SJSA1 (cell line): ENCODE data around the gene TRPC1. TPM values are rescaled to one million over a fixed set of nuclear protein-coding genes. Genes with fewer than 3 reads are reported as not detected.
"Not testable (repeated sequence)": the region's sequence is repeated elsewhere in the genome, so short reads cannot be mapped to it uniquely, and the experiment has no call there.

Experiments used
- DNase-seq, 2 experiments: peaks; one replicate each; pipeline ENCODE4 v3.0.0-alpha.2; 2015 to 2020; ENCODE audit warnings: low spot score in 2 of 2, low read depth in 1 of 2
- H3K27ac ChIP-seq: fragments of 250-450 bp; sonication (Bioruptor Pico); 2 replicates; pipeline ENCODE4 v1.5.1; 2020; ENCODE audit warnings: mild to moderate bottlenecking, moderate library complexity
- H3K27me3 ChIP-seq: fragments of 250-450 bp; sonication (Bioruptor Pico); replicated peaks from 2 replicates; pipeline ENCODE4 v1.5.1; 2020; ENCODE audit warnings: mild to moderate bottlenecking, moderate library complexity
- H3K36me3 ChIP-seq: fragments of 250-450 bp; sonication (Bioruptor Pico); 2 replicates; pipeline ENCODE4 v1.5.1; 2020; ENCODE audit warnings: mild to moderate bottlenecking
- H3K4me1 ChIP-seq: fragments of 250-450 bp; sonication (Bioruptor Pico); replicated peaks from 2 replicates; pipeline ENCODE4 v1.6.1; 2021; ENCODE audit warnings: mild to moderate bottlenecking
- H3K4me3 ChIP-seq: fragments of 250-450 bp; sonication (Bioruptor Pico); 2 replicates; pipeline ENCODE4 v1.5.1; 2020; ENCODE audit warnings: mild to moderate bottlenecking
- H3K9me3 ChIP-seq: fragments of 250-450 bp; sonication (Bioruptor Pico); replicated peaks from 2 replicates; pipeline ENCODE4 v1.5.1; 2020; ENCODE audit warnings: mild to moderate bottlenecking
- total RNA-seq: library from RNA; depleted of rRNA; stranded (reverse); fragments of >200 nt; shearing (Covaris generic); gene quantifications from 2 replicates; pipeline ENCODE4 v1.2.3, GENCODE V29; 2014; rRNA removed

Gene TRPC1
- 1.9 and 11.7 TPM in 2 replicates for total RNA-seq

DNA sequence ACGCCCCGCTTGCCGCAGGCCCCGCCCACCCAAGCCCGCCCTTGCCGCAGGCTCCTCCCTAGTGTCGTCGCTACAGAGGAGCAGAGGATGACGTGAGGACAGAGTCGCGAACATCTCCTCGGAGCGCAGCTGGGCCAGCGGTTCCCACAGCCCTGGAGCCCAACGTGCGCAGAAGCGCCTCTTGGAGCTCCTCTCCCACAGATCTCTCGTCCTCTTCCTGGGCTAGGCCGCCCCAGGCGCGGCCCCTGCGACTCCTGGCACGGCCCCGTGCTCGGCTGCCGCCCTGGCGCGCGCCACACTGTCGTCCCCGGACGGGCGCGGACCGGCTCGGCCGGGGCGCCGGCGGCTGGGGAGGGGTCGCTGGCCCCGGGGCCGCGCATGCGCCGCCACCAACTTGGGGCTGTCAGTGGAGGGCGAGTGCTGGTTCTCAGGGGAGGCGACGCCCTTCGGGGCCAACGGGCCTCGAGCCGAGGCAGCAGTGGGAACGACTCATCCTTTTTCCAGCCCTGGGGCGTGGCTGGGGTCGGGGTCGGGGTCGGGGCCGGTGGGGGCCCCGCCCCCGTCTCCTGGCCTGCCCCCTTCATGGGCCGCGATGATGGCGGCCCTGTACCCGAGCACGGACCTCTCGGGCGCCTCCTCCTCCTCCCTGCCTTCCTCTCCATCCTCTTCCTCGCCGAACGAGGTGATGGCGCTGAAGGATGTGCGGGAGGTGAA lies at the start of gene TRPC1:
Gene TRPC1, plus strand, starts transcription at position 67 of the 714 bp plus-strand sequence. Its CDS starts 526 bp downstream, at position 593.
- H3K4me3 ChIP-seq: peak within 1 kb of the TSS; percentile 98
- H3K4me1 ChIP-seq: no peaks in the 10 kb centered on the region; the same call in 1 of the 2 replicates
- peak; percentile 71 to 77 for DNase-seq
- H3K36me3 ChIP-seq: peaks cover 3% of the 10 kb centered on the region; the same call in 1 of the 2 replicates
- H3K9me3 ChIP-seq: no peaks in the 10 kb centered on the region; the same call in 1 of the 2 replicates
- peak within 1 kb of the TSS; percentile 93 for H3K27ac ChIP-seq
- no peaks in the 10 kb centered on the region for H3K27me3 ChIP-seq

DNA sequence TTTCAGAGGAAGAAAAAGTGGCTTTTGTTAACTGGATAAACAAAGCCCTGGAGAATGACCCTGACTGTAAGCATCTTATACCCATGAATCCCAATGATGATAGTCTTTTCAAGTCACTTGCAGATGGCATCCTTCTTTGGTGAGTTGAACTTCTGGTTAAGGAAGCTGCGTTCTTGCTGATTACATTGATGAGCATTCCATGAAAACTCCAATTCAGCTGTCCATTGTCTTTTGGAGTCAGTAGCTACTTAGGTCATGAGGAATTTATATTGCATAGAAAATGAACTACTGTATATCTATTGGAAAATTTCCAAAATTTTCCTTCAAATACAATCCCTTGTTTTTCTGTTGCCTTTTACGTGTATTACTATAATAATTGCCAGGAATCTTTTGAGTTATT lies 47.7 kb upstream of the TRPC1 start:
- no peaks in the 10 kb centered on the region for H3K36me3 ChIP-seq
- H3K4me3 ChIP-seq: no peak overlapping the region
- DNase-seq: no peak

DNA sequence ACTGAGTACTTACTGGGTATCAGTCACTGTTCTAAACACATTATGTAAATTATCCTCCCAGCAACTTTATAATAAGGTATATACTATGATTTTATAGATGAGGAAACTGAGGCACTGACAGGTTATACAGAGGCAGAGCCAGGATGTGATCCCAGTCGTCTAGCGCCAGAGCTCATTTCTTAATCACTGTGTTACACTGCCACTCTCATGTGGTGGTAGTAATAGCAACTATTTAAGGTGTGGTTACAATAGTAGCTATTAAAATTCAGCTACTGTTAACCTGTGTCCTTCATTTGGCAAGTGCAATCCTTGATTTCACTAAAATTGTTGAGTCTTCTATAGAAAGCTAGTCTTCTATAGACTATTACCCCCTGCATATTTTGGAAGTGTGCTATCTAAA lies 43.1 kb upstream of the TRPC1 start:
- Histone ChIP-seq H3K27ac (no peak overlapping the region), H3K9me3 (no peaks in the 10 kb centered on the region), H3K27me3 (no peaks in the 10 kb centered on the region), H3K4me1 (no peaks in the 10 kb centered on the region), H3K36me3 (no peaks in the 10 kb centered on the region), H3K4me3 (no peak overlapping the region)
- DNase-seq: no peak

More for the DNA sequence above, 47.7 kb upstream of the TRPC1 start:
- H3K27ac ChIP-seq: no peak overlapping the region
- H3K27me3 ChIP-seq: no peaks in the 10 kb centered on the region
- no peaks in the 10 kb centered on the region for H3K4me1 ChIP-seq
- H3K9me3 ChIP-seq: no peaks in the 10 kb centered on the region

DNA sequence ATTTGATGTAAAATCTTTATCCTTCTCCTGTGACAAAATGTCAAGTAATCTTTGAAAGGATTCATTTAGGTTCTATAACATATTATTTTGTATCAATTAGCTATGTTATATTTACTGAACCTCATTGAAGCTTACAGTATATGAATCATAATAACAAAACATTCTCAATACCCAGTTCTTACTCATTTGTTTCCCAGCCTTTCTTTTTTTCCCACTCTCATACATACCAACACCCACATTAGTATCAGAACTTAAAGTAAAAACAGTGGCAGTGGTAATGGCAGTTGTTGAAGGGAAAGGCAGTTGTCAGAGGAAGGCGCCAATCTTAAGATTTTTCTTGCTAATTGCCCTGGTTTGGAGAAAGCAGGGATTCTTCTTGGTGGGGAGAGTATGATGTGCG lies 33.2 kb upstream of the TRPC1 start:
- Histone ChIP-seq H3K4me1 (no peaks in the 10 kb centered on the region), H3K9me3 (no peaks in the 10 kb centered on the region), H3K36me3 (no peaks in the 10 kb centered on the region), H3K27ac (no peak overlapping the region), H3K4me3 (no peak overlapping the region), H3K27me3 (no peaks in the 10 kb centered on the region)
- no peak for DNase-seq

DNA sequence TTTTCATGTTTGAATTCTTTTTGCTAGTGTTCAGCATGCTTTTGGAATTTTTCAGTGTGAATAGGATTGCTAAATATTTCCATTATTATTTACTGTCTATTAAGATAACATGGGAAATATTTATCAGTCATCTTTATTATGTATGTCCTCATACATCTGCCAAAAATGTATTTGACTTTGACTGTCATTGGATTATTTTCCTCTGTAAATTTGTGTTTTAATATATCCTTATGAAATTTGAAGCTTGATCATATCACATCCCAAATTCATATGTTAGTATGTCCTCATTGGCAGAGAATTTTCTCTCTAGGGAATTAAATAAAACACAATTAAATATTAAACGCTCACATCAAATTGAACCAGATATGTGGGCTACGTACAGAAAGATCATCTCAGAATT lies 32.3 kb upstream of the TRPC1 start:
- DNase-seq: no peak
- no peaks in the 10 kb centered on the region for H3K36me3 ChIP-seq
- no peaks in the 10 kb centered on the region for H3K4me1 ChIP-seq
- no peak overlapping the region for H3K4me3 ChIP-seq
- no peaks in the 10 kb centered on the region for H3K9me3 ChIP-seq
- no peaks in the 10 kb centered on the region for H3K27me3 ChIP-seq
- H3K27ac ChIP-seq: no peak overlapping the region

DNA sequence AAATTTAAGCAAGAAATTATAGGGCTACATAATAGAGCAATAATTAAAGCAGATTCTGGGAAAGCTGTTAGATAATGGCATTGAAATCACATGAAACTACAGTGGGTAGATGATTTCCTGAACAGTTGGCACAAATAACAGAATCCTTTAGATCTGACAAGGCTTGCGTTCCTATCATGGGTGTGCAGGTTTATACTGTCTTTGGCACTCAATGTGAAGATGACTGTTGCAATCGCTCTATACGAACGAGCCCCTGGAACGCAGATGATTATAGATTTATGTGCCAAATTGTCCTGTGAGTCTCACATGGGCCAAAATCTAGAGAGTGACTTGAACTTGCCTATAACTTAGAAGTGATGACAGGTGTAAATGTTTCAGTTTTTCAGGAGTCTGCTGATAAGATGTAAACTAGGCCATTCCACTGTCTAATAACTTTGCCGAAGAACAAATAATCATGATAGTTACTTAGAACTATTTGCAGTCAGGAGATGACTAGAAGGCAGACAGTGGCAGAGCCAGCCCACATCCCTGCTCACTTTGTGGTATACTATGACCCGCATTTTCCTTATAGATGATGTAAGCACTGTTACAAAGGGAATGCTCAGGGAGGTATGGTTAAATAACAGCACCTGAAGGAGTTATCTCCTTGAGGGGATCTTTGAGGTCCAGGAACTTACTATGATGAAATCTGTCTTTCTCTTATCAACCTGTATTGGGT lies 30.5 kb upstream of the TRPC1 start:
- no peak for DNase-seq
- H3K9me3 ChIP-seq: no peaks in the 10 kb centered on the region
- no peaks in the 10 kb centered on the region for H3K27me3 ChIP-seq
- no peaks in the 10 kb centered on the region for H3K36me3 ChIP-seq
- H3K27ac ChIP-seq: no peak overlapping the region
- H3K4me1 ChIP-seq: no peaks in the 10 kb centered on the region
- H3K4me3 ChIP-seq: no peak overlapping the region

DNA sequence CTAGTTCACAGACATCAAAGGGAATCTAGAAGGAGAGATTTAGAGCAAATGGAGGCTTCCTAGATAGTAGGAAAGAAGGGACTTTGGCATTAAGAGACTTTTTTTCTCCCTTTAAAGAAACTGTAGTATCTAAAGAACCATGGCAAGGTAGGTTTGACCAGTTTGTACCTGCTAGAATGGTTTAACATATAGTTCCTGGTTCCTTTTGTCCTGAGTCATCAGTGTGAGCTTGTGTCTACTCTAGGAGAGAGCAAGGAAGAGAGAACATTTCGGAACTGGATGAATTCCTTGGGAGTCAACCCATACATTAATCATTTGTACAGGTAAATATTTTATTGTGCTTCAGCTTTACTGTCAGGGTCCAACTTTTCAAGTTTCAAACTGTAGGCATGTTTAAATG lies 29.6 kb upstream of the TRPC1 start:
- no peak overlapping the region for H3K4me3 ChIP-seq
- no peaks in the 10 kb centered on the region for H3K9me3 ChIP-seq
- H3K27ac ChIP-seq: no peak overlapping the region
- H3K27me3 ChIP-seq: no peaks in the 10 kb centered on the region
- no peaks in the 10 kb centered on the region for H3K36me3 ChIP-seq
- DNase-seq: no peak
- no peaks in the 10 kb centered on the region for H3K4me1 ChIP-seq

DNA sequence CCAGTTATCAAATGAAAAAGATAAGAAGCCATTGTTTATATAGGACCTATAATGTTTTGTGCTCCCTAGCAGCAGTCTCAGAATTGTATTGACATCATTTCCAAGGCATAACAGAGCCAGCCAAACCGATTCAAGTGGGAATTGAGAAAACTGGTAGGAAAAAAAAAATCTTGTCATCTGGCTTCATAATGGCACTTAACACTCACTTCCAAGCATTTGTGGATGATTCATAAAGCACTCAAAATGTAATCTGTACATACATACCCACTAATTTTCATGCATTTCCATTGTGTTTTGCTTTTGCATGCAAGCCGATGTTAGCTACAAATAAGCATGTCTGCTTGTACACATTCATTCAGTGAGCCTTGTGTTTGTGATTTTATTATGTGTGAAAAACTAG lies 18.6 kb upstream of the TRPC1 start:
- H3K4me1 ChIP-seq: no peaks in the 10 kb centered on the region
- H3K27me3 ChIP-seq: no peaks in the 10 kb centered on the region
- no peak for DNase-seq
- H3K27ac ChIP-seq: no peak overlapping the region
- H3K9me3 ChIP-seq: no peaks in the 10 kb centered on the region
- no peak overlapping the region for H3K4me3 ChIP-seq
- no peaks in the 10 kb centered on the region for H3K36me3 ChIP-seq

DNA sequence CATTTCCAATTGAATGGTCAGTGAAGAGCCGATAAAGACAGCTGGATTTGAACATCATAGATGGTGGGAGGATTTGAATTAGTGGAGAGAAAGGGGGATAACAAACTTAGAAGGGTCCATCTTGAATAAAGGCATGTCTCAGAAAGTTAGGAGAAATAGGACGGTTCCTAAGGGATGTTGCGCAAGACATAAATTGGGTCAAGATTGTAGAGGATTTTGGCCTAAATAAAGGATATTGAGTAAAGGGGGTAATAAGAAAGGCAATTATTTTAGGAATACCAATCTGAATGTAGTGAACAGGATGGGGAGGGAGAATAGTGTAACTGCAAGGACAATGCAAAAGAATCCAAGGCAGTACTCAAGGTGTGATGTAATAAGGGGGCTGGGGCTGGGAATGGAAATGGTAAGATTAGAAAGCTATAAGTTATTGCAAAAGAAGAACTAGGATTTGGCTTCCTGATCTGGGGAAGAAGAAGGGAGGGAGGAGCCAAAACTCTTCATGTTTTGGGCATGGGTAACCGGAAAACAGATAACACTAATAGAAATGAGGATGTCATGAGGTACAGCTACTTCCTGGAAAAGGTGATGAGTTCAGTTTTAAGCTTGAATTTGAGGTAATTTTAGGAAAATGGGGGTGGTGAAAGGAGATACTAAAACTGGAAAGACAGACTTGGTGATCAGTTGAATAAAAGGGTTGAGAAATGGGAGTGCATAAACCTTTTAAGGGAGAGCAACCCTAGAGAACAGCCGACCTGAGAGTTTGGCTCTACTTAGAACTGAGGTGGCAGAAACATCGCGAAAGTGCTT lies 17.3 kb upstream of the TRPC1 start:
- no peak overlapping the region for H3K27ac ChIP-seq
- H3K27me3 ChIP-seq: no peaks in the 10 kb centered on the region
- no peaks in the 10 kb centered on the region for H3K9me3 ChIP-seq
- no peak for DNase-seq
- no peak overlapping the region for H3K4me3 ChIP-seq
- no peaks in the 10 kb centered on the region for H3K36me3 ChIP-seq
- H3K4me1 ChIP-seq: no peaks in the 10 kb centered on the region

DNA sequence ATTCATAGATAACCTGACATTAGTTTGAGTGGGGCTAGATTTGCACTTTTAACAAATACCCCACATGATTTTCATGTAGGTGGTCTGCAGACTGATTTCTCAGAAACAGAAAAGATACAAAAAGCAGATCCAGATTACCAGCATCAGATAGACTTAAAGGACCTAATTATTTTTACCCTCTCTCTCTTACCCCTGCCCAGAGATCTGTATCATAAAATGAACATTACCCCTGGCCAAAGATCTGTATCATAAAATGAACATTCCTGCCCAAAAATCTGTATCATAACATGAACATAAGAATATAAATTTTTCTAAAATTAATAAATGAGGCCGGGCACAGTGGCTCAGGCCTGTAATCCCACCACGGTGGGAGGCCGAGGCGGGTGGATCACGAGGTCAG lies 14.6 kb upstream of the TRPC1 start:
- H3K4me1 ChIP-seq: no peaks in the 10 kb centered on the region
- no peak overlapping the region for H3K27ac ChIP-seq
- H3K4me3 ChIP-seq: no peak overlapping the region
- H3K9me3 ChIP-seq: no peaks in the 10 kb centered on the region
- H3K36me3 ChIP-seq: no peaks in the 10 kb centered on the region
- no peaks in the 10 kb centered on the region for H3K27me3 ChIP-seq
- no peak for DNase-seq

DNA sequence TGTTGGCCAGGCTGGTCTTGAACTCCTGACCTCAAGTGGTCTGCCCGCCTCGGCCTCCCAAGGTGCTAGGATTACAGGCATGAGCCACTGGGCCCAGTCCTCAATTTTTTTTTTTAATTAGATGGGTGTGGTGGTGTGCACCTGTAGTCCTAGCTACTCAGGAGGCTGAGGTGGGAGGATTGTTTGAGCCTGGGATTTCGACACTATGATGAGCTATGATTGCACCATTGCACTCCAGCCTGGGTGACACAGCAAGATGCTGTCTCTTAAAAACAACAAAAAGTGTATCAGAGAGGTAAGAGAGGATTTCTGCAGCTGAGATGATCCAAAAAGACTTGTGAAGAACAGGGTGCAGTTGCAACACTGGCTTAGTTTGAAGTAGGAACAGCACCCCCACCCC lies 9.0 kb upstream of the TRPC1 start:
- not testable (repeated sequence) for H3K9me3 ChIP-seq, DNase-seq, H3K27ac ChIP-seq, H3K4me1 ChIP-seq, H3K27me3 ChIP-seq, H3K36me3 ChIP-seq, H3K4me3 ChIP-seq

DNA sequence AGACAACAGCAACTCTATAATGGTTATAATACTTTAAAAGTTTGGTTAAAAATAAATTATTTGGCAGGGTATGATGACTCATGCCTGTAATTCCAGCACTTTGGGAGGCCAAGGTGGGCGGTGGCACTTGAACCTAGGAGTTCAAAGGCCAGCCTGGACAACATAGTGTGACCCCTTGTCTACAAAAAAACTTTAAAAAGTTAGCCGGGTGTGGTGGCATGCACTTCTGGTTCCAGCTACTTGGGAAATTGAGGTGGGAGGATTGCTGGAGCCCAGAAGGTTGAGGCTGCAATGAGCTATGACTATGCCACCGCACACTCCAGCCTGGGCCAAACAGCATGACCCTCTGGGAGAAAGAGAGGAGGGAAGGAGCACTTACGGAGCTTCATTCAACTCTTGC lies 7.7 kb upstream of the TRPC1 start:
- no peaks in the 10 kb centered on the region for H3K27me3 ChIP-seq
- no peaks in the 10 kb centered on the region for H3K4me1 ChIP-seq
- no peak overlapping the region for H3K27ac ChIP-seq
- no peak overlapping the region for H3K4me3 ChIP-seq
- no peak for DNase-seq
- H3K9me3 ChIP-seq: no peaks in the 10 kb centered on the region
- H3K36me3 ChIP-seq: no peaks in the 10 kb centered on the region

DNA sequence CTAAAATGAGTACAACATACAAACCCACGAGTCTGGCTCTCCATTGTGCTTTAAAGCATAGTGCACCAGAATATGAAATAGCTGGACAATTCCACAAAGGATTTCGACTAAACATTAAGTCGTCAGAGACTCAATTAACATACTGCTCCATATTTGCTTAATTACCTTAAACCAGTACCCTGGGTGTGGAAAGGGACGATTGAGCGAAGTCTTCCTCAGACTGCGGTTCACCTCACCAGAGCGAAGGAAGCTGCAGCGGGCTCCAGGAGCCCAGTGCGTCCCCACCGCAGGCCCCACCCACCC lies 218 bp upstream of the TRPC1 start:
- no peak overlapping the region for H3K27ac ChIP-seq
- H3K27me3 ChIP-seq: no peaks in the 10 kb centered on the region
- peaks cover 3% of the 10 kb centered on the region; the same call in 1 of the 2 replicates for H3K36me3 ChIP-seq
- H3K9me3 ChIP-seq: no peaks in the 10 kb centered on the region; the same call in 1 of the 2 replicates
- peak overlapping the region; percentile 98 for H3K4me3 ChIP-seq
- no peak for DNase-seq
- H3K4me1 ChIP-seq: no peaks in the 10 kb centered on the region; the same call in 1 of the 2 replicates
